IMR-90 (cell line): Measurements from ENCODE around the gene SYVN1.

Experiments
- BHLHE40 ChIP-seq: fragments of 150-350 bp; IDR thresholded peaks from 2 replicates; pipeline ENCODE4 v1.6.1; 2016; ENCODE audit warnings: mild to moderate bottlenecking, low read depth, low read length
- CHD1 ChIP-seq: IDR thresholded peaks from 2 replicates; pipeline ENCODE4 v1.6.1; 2012; ENCODE audit warnings: low read depth, low read length, improper control_type of control experiment
- CTCF ChIP-seq: conservative IDR thresholded peaks from 2 replicates; pipeline ENCODE4 v1.5.1; 2012; ENCODE audit warnings: mild to moderate bottlenecking, low read depth, low read length, improper control_type of control experiment
- ELK1 ChIP-seq: fragments of 150-350 bp; IDR thresholded peaks from 2 replicates; pipeline ENCODE4 v1.6.1; 2016; ENCODE audit warnings: low read depth, mild to moderate bottlenecking, low read length, moderate library complexity, borderline replicate concordance
- NFE2L2 ChIP-seq: fragments of 150-350 bp; IDR thresholded peaks from 2 replicates; pipeline ENCODE4 v1.6.1; 2016; ENCODE audit warnings: low read depth, mild to moderate bottlenecking, low read length
- POLR2A ChIP-seq: IDR thresholded peaks from 2 replicates; pipeline ENCODE4 v1.6.1; 2012; ENCODE audit warnings: mild to moderate bottlenecking, low read depth, low read length
- SMC3 ChIP-seq: fragments of 150-350 bp; IDR thresholded peaks from 2 replicates; pipeline ENCODE4 v1.6.1; 2016; ENCODE audit warnings: low read depth, mild to moderate bottlenecking, antibody characterized with exemption, low read length, moderate library complexity

GRCh38 chr11:65078786-65079342, 55.5 kb downstream of the SYVN1 start:
- TF ChIP-seq CHD1 (no peak), CTCF (no peak), ELK1 (no peak), POLR2A (no peak), BHLHE40 (no peak), SMC3 (no peak), NFE2L2 (no peak)
